HCT116 (cell line): ENCODE measurements around the gene TNXB. TPM values are rescaled to one million over a fixed set of nuclear protein-coding genes. Genes with fewer than 3 reads are reported as not detected.

Source experiments
- ATAC-seq: fragments of 200-7000 bp; cut with Tn5 transposase; 2 replicates; pipeline ENCODE4 v1.9.1; 2020; ENCODE audit warnings: mild to moderate bottlenecking, moderate library complexity
- BruUV-seq: library from RNA; stranded (reverse); fragments of 400-500 nt; replicated peaks from 2 replicates; lab custom pipeline; 2021; lab: Mats Ljungman, UMichigan
- CTCF ChIA-PET: fragments of 300-600 bp; sonication (Branson Sonifier 250); formaldehyde crosslinking; loops from one replicate; lab custom pipeline; 2021; ENCODE audit warnings: antibody characterized with exemption; lab: Charles Lee
- POLR2A ChIA-PET: fragments of 300-600, 350-600 bp; sonication (Branson Sonifier 250); formaldehyde crosslinking; loops from one replicate; lab custom pipeline; 2021; ENCODE audit warnings: antibody characterized with exemption; lab: Charles Lee
- RAD21 ChIA-PET, 2 experiments: fragments of 300-600 bp; sonication (Branson Sonifier 250); formaldehyde crosslinking; loops; one replicate each; lab custom pipeline; 2023; ENCODE audit warnings: low total read pairs in 2 of 2; ENCODE audit not compliant: uncharacterized antibody in 2 of 2, unreplicated experiment in 2 of 2, low non-redundant PET in 1 of 2; lab: Charles Lee
- DNase-seq: peaks from one replicate; pipeline ENCODE4 v3.0.0-alpha.2; 2010; ENCODE audit warnings: low read depth, low spot score
- H2AFZ ChIP-seq: fragments of 200-600 bp; shearing (Covaris generic), sonication (generic); 2 replicates; pipeline ENCODE4 v1.6.1; 2017; ENCODE audit warnings: low read depth, mixed run types, mixed read lengths, antibody characterized with exemption, low read length; ENCODE audit not compliant: poor library complexity, severe bottlenecking
- H3K27ac ChIP-seq: 2 replicates; pipeline ENCODE4 v1.5.1; 2012; ENCODE audit warnings: low read depth, low read length
- H3K27me3 ChIP-seq: fragments of 200-600 bp; sonication (generic); 2 replicates; pipeline ENCODE4 v1.6.1; 2016; ENCODE audit warnings: mixed run types, low read length, mixed read lengths; ENCODE audit not compliant: insufficient read depth
- H3K36me3 ChIP-seq, 2 experiments: fragments of 200-500 bp in 1 of 2; fragments of 200-600 bp in 1 of 2; sonication (Bioruptor generic) in 1 of 2; sonication (generic) in 1 of 2; 2 replicates each; pipeline versions ENCODE4 v1.5.1 to v1.6.1; 2014 to 2016; ENCODE audit warnings: low read length in 2 of 2, inconsistent platforms in 1 of 2, mixed read lengths in 1 of 2, mixed run types in 1 of 2; ENCODE audit not compliant: insufficient read depth in 2 of 2, control insufficient read depth in 1 of 2
- H3K4me1 ChIP-seq, 2 experiments: fragments of 200-600 bp in 1 of 2; sonication (generic) in 1 of 2; 2 replicates each; pipeline versions ENCODE4 v1.5.1 to v1.6.1; 2012 to 2017; ENCODE audit warnings: low read length in 2 of 2, inconsistent platforms in 1 of 2, mild to moderate bottlenecking in 1 of 2, mixed read lengths in 1 of 2, mixed run types in 1 of 2, moderate library complexity in 1 of 2; ENCODE audit not compliant: insufficient read depth in 2 of 2, control insufficient read depth in 1 of 2
- H3K4me2 ChIP-seq: fragments of 200-600 bp; sonication (generic); 2 replicates; pipeline ENCODE4 v1.6.1; 2017; ENCODE audit warnings: mixed run types, low read length, mixed read lengths
- H3K4me3 ChIP-seq, 2 experiments: fragments of 200-600 bp in 1 of 2; sonication (generic) in 1 of 2; replicated peaks in 1 of 2; 2 replicates each; pipeline ENCODE4 v1.5.1; 2011 to 2016; ENCODE audit warnings: low read length in 2 of 2, control low read depth in 1 of 2, low read depth in 1 of 2, mild to moderate bottlenecking in 1 of 2, mixed read lengths in 1 of 2, mixed run types in 1 of 2
- H3K79me2 ChIP-seq: fragments of 200-600 bp; sonication (generic); 2 replicates; pipeline ENCODE4 v1.6.1; 2017; ENCODE audit warnings: mild to moderate bottlenecking, mixed run types, low read length, moderate library complexity, mixed read lengths; ENCODE audit not compliant: insufficient read depth
- H3K9ac ChIP-seq: fragments of 200-600 bp; sonication (generic); 2 replicates; pipeline ENCODE4 v1.6.1; 2016; ENCODE audit warnings: low read length, mixed read lengths
- H3K9me2 ChIP-seq: fragments of 200-600 bp; sonication (generic), shearing (Covaris generic); 2 replicates; pipeline ENCODE4 v1.6.1; 2017; ENCODE audit warnings: mixed run types, mild to moderate bottlenecking, moderate library complexity; ENCODE audit not compliant: insufficient read depth
- H3K9me3 ChIP-seq, 2 experiments: fragments of 200-500 bp in 1 of 2; fragments of 200-600 bp in 1 of 2; sonication (Bioruptor generic) in 1 of 2; sonication (generic) in 1 of 2; 2 replicates each; pipeline ENCODE4 v1.6.1; 2014 to 2017; ENCODE audit warnings: low read length in 2 of 2, mixed read lengths in 2 of 2, inconsistent platforms in 1 of 2, low read depth in 1 of 2, mild to moderate bottlenecking in 1 of 2, mixed run types in 1 of 2, moderate library complexity in 1 of 2; ENCODE audit not compliant: control insufficient read depth in 1 of 2, insufficient read depth in 1 of 2
- H4K20me1 ChIP-seq: fragments of 200-600 bp; sonication (generic), shearing (Covaris generic); 2 replicates; pipeline ENCODE4 v1.6.1; 2017; ENCODE audit warnings: mixed run types, mild to moderate bottlenecking, moderate library complexity; ENCODE audit not compliant: insufficient read depth
- CBX3 ChIP-seq: IDR thresholded peaks from 2 replicates; pipeline ENCODE4 v1.6.1; 2012; ENCODE audit warnings: low read depth
- CEBPB ChIP-seq: IDR thresholded peaks from 2 replicates; pipeline ENCODE4 v1.6.1; 2012; ENCODE audit warnings: low read depth
- CTCF ChIP-seq, 3 experiments: fragments of 200-600 bp in 1 of 3; sonication (generic) in 1 of 3; IDR thresholded peaks in 2 of 3; conservative IDR thresholded peaks in 1 of 3; 2 replicates each; pipeline ENCODE4 v1.5.1; 2012 to 2017; ENCODE audit warnings: low read depth in 2 of 3, low read length in 2 of 3, antibody characterized with exemption in 1 of 3, borderline replicate concordance in 1 of 3, control low read depth in 1 of 3, mild to moderate bottlenecking in 1 of 3, mixed read lengths in 1 of 3, mixed run types in 1 of 3, moderate library complexity in 1 of 3; ENCODE audit not compliant: insufficient read depth in 1 of 3
- EGR1 ChIP-seq: IDR thresholded peaks from 2 replicates; pipeline ENCODE4 v1.6.1; 2012; ENCODE audit warnings: low read depth
- ELF1 ChIP-seq: IDR thresholded peaks from 2 replicates; pipeline ENCODE4 v1.6.1; 2012; ENCODE audit warnings: low read depth, borderline replicate concordance
- EZH2 ChIP-seq: fragments of 200-600 bp; sonication (generic); IDR thresholded peaks from 2 replicates; pipeline ENCODE4 v1.6.1; 2017; ENCODE audit warnings: antibody characterized with exemption, mixed run types
- EZH2phosphoT487 ChIP-seq: fragments of 200-600 bp; IDR thresholded peaks from 2 replicates; pipeline ENCODE4 v1.6.1; 2018; ENCODE audit warnings: antibody characterized with exemption, borderline replicate concordance
- FOSL1 ChIP-seq: IDR thresholded peaks from 2 replicates; pipeline ENCODE4 v1.6.1; 2012; ENCODE audit warnings: low read depth
- JUND ChIP-seq: IDR thresholded peaks from 2 replicates; pipeline ENCODE4 v1.6.1; 2012
- MAX ChIP-seq: IDR thresholded peaks from 2 replicates; pipeline ENCODE4 v1.6.1; 2012
- POLR2AphosphoS5 ChIP-seq: IDR thresholded peaks from 2 replicates; pipeline ENCODE4 v1.6.1; 2011; ENCODE audit warnings: mild to moderate bottlenecking, low read depth, low read length, moderate library complexity
- SIN3A ChIP-seq: IDR thresholded peaks from 2 replicates; pipeline ENCODE4 v1.6.1; 2012; ENCODE audit warnings: low read depth
- SRF ChIP-seq: IDR thresholded peaks from 2 replicates; pipeline ENCODE4 v1.6.1; 2012; ENCODE audit warnings: low read depth
- TCF7L2 ChIP-seq: IDR thresholded peaks from 2 replicates; pipeline ENCODE4 v1.7.0; 2011; ENCODE audit warnings: borderline replicate concordance, inconsistent platforms; ENCODE audit not compliant: insufficient read depth, insufficient read length; ENCODE audit errors: extremely low read depth
- YY1 ChIP-seq: IDR thresholded peaks from 2 replicates; pipeline ENCODE4 v1.6.1; 2011; ENCODE audit warnings: low read length, low read depth, moderate library complexity, mild to moderate bottlenecking; ENCODE audit not compliant: insufficient replicate concordance; ENCODE audit errors: extremely low read depth
- ZFX ChIP-seq: fragments of 450-650 bp; IDR thresholded peaks from 2 replicates; pipeline ENCODE4 v1.6.1; 2017
- intact Hi-C: fragments of 100-400 bp; cut with micrococcal nuclease; formaldehyde crosslinking; loops from 2 replicates; pipeline ENCODE4 v1.10.0; 2022
- total RNA-seq: library from RNA; stranded (reverse); gene quantifications from one replicate; pipeline ENCODE4 v1.2.1, GENCODE V29; 2021; ENCODE audit not compliant: unreplicated experiment
- TF ChIP-seq, protein P1 (sequence below): IDR thresholded peaks from 2 replicates; pipeline ENCODE4 v1.6.1; 2012; ENCODE audit warnings: low read depth
- TF ChIP-seq, protein P2 (sequence below): IDR thresholded peaks from 2 replicates; pipeline ENCODE4 v1.6.1; 2012

Gene TNXB
- total RNA-seq, 1 experiment from 2014 or later: 8.5 TPM

- Histone ChIP-seq H3K9me3 (no peaks in the 10 kb centered on the region), H2AFZ (no peak overlapping the region), H3K27ac (no peak overlapping the region), H3K79me2 (no peaks in the 10 kb centered on the region), H3K9ac (no peak overlapping the region), H3K4me3 (no peak overlapping the region), H3K27me3 (no peaks in the 10 kb centered on the region), H3K4me1 (peaks cover 2 to 9% of the 10 kb centered on the region in 2 experiments; a peak in 2 of 4 replicates), H3K9me2 (no peaks in the 10 kb centered on the region), H3K36me3 (no peaks in the 10 kb centered on the region), H4K20me1 (no peaks in the 10 kb centered on the region), H3K4me2 (no peak overlapping the region)
- ChIA-PET RAD21 (no interaction called here), POLR2A (no interaction called here), CTCF (no interaction called here)
- no peak for TF ChIP-seq ZFX
- no peak for TF ChIP-seq ELF1
- TF ChIP-seq, protein P1, sequence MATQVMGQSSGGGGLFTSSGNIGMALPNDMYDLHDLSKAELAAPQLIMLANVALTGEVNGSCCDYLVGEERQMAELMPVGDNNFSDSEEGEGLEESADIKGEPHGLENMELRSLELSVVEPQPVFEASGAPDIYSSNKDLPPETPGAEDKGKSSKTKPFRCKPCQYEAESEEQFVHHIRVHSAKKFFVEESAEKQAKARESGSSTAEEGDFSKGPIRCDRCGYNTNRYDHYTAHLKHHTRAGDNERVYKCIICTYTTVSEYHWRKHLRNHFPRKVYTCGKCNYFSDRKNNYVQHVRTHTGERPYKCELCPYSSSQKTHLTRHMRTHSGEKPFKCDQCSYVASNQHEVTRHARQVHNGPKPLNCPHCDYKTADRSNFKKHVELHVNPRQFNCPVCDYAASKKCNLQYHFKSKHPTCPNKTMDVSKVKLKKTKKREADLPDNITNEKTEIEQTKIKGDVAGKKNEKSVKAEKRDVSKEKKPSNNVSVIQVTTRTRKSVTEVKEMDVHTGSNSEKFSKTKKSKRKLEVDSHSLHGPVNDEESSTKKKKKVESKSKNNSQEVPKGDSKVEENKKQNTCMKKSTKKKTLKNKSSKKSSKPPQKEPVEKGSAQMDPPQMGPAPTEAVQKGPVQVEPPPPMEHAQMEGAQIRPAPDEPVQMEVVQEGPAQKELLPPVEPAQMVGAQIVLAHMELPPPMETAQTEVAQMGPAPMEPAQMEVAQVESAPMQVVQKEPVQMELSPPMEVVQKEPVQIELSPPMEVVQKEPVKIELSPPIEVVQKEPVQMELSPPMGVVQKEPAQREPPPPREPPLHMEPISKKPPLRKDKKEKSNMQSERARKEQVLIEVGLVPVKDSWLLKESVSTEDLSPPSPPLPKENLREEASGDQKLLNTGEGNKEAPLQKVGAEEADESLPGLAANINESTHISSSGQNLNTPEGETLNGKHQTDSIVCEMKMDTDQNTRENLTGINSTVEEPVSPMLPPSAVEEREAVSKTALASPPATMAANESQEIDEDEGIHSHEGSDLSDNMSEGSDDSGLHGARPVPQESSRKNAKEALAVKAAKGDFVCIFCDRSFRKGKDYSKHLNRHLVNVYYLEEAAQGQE: no peak
- no peak for TF ChIP-seq FOSL1
- TF ChIP-seq TCF7L2: no peak
- no peak for TF ChIP-seq CTCF (IDR thresholded peaks at IDR 0.05 in 2 of 3, conservative IDR thresholded peaks at IDR 0.05 in 1 of 3; ENCODE audit: borderline replicate concordance in 1 of 3, insufficient read depth in 1 of 3, low read depth in 2 of 3, low read length in 2 of 3)
- TF ChIP-seq, protein P2, sequence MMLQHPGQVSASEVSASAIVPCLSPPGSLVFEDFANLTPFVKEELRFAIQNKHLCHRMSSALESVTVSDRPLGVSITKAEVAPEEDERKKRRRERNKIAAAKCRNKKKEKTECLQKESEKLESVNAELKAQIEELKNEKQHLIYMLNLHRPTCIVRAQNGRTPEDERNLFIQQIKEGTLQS: no peak
- no peak for TF ChIP-seq JUND
- TF ChIP-seq CBX3: no peak
- TF ChIP-seq POLR2AphosphoS5: no peak
- no peak for TF ChIP-seq MAX
- TF ChIP-seq EZH2: no peak
- no peak for TF ChIP-seq YY1
- TF ChIP-seq EZH2phosphoT487: no peak
- no peak for TF ChIP-seq CEBPB
- TF ChIP-seq SIN3A: no peak
- no peak for TF ChIP-seq EGR1
- no peak for TF ChIP-seq SRF
- no peak for DNase-seq
- intact Hi-C loops: no loop called here
- no TSS peak for BruUV-seq
- no peak for ATAC-seq
Measured at GRCh38 chr6:32069460-32069859, 39.7 kb downstream of the TNXB start.
